Measurements from ENCODE around the gene PRMT7. TPM values are rescaled to one million over a fixed set of nuclear protein-coding genes. Genes with fewer than 3 reads are reported as not detected.

The PRMT7 gene
- polyA plus RNA-seq, 1 donor (not counting 4 experiments of a cell fraction or from before 2014, with no cell fraction given): 27.4 TPM

DNA sequence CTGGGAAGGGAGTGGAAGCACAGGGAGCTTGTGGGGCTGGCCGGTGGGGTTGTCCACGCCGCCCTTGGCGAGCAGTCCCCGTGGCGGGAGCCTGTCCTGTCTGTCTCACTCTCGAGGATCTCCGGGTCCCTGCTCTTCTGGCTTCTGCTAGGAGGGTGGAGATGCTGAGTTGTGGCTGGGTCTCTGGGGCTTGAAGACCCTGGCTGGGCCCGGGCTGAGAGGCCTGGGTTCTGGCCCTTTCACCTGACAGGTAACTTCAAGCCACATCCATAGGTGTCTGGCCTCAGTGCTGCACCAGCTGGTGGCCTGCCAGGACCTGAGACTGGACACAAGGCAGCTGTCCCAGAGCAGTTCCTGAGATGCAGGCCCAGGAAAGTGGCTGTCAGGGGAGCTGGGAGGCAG, 46.7 kb downstream of the PRMT7 start:
- FAIRE-seq (no peak), DNase-seq (ENCODE audit: low read depth, low spot score) (no peak)
- Histone ChIP-seq H3K27ac (ENCODE audit: control insufficient read depth, insufficient read depth, low read length) (no peak overlapping the region), H4K20me1 (ENCODE audit: control insufficient read depth, extremely low read depth, insufficient read depth, low read length) (no peaks in the 10 kb centered on the region), H3K4me3 (ENCODE audit: control insufficient read depth in 2 of 3, extremely low read depth in 1 of 3, insufficient read depth in 2 of 3, low read depth in 1 of 3, low read length in 3 of 3) (no peak overlapping the region), H2AFZ (ENCODE audit: control insufficient read depth, low read length) (no peak overlapping the region), H3K79me2 (ENCODE audit: control insufficient read depth, insufficient read depth, low read length) (no peaks in the 10 kb centered on the region), H3K4me1 (ENCODE audit: control insufficient read depth, extremely low read depth, insufficient read depth, low read length) (peaks cover 3% of the 10 kb centered on the region), H3K9ac (ENCODE audit: control insufficient read depth, extremely low read depth, insufficient read depth, low read length) (no peak overlapping the region), H3K27me3 (ENCODE audit: control insufficient read depth, extremely low read depth, insufficient read depth, low read length) (no peaks in the 10 kb centered on the region), H3K4me2 (ENCODE audit: control insufficient read depth, extremely low read depth, insufficient read depth, low read depth, low read length) (no peak overlapping the region), H3K9me1 (ENCODE audit: control insufficient read depth, extremely low read depth, insufficient read depth, low read length) (no peaks in the 10 kb centered on the region), H3K36me3 (ENCODE audit: control insufficient read depth in 2 of 2, extremely low read depth in 1 of 2, insufficient read depth in 2 of 2, low read length in 2 of 2) (peaks cover 7 to 14% of the 10 kb centered on the region in 2 experiments), H3K9me3 (ENCODE audit: control insufficient read depth, low read depth, low read length) (no peaks in the 10 kb centered on the region)
- TF ChIP-seq, protein P1, sequence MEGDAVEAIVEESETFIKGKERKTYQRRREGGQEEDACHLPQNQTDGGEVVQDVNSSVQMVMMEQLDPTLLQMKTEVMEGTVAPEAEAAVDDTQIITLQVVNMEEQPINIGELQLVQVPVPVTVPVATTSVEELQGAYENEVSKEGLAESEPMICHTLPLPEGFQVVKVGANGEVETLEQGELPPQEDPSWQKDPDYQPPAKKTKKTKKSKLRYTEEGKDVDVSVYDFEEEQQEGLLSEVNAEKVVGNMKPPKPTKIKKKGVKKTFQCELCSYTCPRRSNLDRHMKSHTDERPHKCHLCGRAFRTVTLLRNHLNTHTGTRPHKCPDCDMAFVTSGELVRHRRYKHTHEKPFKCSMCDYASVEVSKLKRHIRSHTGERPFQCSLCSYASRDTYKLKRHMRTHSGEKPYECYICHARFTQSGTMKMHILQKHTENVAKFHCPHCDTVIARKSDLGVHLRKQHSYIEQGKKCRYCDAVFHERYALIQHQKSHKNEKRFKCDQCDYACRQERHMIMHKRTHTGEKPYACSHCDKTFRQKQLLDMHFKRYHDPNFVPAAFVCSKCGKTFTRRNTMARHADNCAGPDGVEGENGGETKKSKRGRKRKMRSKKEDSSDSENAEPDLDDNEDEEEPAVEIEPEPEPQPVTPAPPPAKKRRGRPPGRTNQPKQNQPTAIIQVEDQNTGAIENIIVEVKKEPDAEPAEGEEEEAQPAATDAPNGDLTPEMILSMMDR (optimal IDR thresholded peaks at IDR 0.05 in 1 of 3, IDR thresholded peaks at IDR 0.05 in 1 of 3, conservative IDR thresholded peaks at IDR 0.05 in 1 of 3; ENCODE audit: extremely low read depth in 1 of 3, insufficient read depth in 2 of 3, low read length in 3 of 3): no peak
- no peak for TF ChIP-seq EZH2 (IDR thresholded peaks at IDR 0.05; ENCODE audit: low read length)
- dilution Hi-C loops (cut with MboI; ENCODE audit: extremely low pct_ligation_motif_present, low sequenced_read_pairs): no loop called here

DNA sequence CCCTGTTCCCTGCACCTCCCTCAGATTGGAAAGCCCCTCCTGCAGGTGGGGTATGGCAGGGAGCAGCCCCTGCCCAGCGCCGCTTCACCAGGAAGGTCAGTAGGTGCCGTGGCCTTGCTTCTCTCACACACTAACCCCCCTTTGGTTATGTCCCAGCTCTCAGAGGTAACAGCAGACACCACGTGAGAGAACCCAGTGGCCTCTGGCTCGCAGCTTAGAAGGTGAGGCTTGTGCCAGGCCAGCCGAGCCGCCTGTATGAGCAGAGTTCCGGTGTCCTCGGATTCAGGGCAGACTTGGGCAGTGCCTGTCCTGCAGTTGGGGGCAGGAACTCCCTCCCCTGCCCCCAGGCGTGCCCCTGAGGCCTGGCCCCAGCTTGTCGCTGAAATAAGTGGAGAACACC, 47.1 kb downstream of the PRMT7 start:
- H3K79me2 ChIP-seq (ENCODE audit: control insufficient read depth, insufficient read depth, low read length): no peaks in the 10 kb centered on the region
- no peak for FAIRE-seq
- dilution Hi-C loops (cut with MboI; ENCODE audit: extremely low pct_ligation_motif_present, low sequenced_read_pairs): no loop called here

More for the DNA sequence above, 47.1 kb downstream of the PRMT7 start:
- no peak overlapping the region for H3K27ac ChIP-seq (ENCODE audit: control insufficient read depth, insufficient read depth, low read length)
- H3K9me3 ChIP-seq (ENCODE audit: control insufficient read depth, low read depth, low read length): no peaks in the 10 kb centered on the region
- no peak for DNase-seq (ENCODE audit: low read depth, low spot score)
- no peak overlapping the region for H2AFZ ChIP-seq (ENCODE audit: control insufficient read depth, low read length)
- TF ChIP-seq, protein P1 (optimal IDR thresholded peaks at IDR 0.05 in 1 of 3, IDR thresholded peaks at IDR 0.05 in 1 of 3, conservative IDR thresholded peaks at IDR 0.05 in 1 of 3; ENCODE audit: extremely low read depth in 1 of 3, insufficient read depth in 2 of 3, low read length in 3 of 3): no peak
- no peak for TF ChIP-seq EZH2 (IDR thresholded peaks at IDR 0.05; ENCODE audit: low read length)
- H3K4me1 ChIP-seq (ENCODE audit: control insufficient read depth, extremely low read depth, insufficient read depth, low read length): peaks cover 3% of the 10 kb centered on the region
- peaks cover 7 to 14% of the 10 kb centered on the region in 2 experiments for H3K36me3 ChIP-seq (ENCODE audit: control insufficient read depth in 2 of 2, extremely low read depth in 1 of 2, insufficient read depth in 2 of 2, low read length in 2 of 2)
- no peak overlapping the region for H3K4me3 ChIP-seq (ENCODE audit: control insufficient read depth in 2 of 3, extremely low read depth in 1 of 3, insufficient read depth in 2 of 3, low read depth in 1 of 3, low read length in 3 of 3)
- H3K9me1 ChIP-seq (ENCODE audit: control insufficient read depth, extremely low read depth, insufficient read depth, low read length): no peaks in the 10 kb centered on the region
- H3K4me2 ChIP-seq (ENCODE audit: control insufficient read depth, extremely low read depth, insufficient read depth, low read depth, low read length): no peak overlapping the region
- peaks cover 2% of the 10 kb centered on the region for H3K27me3 ChIP-seq (ENCODE audit: control insufficient read depth, extremely low read depth, insufficient read depth, low read length)
- no peak overlapping the region for H3K9ac ChIP-seq (ENCODE audit: control insufficient read depth, extremely low read depth, insufficient read depth, low read length)
- no peaks in the 10 kb centered on the region for H4K20me1 ChIP-seq (ENCODE audit: control insufficient read depth, extremely low read depth, insufficient read depth, low read length)

Measured in keratinocyte (primary cell).